GM03348 (cell line): ENCODE results near the gene RASSF5.

ENCODE experiments used
- DNase-seq: peaks from one replicate; pipeline ENCODE4 v3.0.0; 2012; ENCODE audit warnings: low spot score

The RASSF5 gene

DNA sequence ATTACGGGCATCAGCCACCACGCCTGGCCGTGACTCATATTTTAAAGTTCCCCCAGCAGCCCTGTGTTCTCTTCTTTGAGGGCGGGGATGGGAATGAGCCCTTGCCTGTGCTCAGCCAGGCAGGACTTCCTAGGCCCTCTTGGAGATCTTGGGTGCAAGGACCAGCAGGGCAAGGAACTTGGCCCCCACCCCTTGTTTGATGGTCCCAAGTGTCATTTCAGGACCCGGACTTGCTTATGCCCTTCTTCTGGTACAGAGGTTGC, 9.3 kb downstream of the RASSF5 start:
- DNase-seq = no peak

DNA sequence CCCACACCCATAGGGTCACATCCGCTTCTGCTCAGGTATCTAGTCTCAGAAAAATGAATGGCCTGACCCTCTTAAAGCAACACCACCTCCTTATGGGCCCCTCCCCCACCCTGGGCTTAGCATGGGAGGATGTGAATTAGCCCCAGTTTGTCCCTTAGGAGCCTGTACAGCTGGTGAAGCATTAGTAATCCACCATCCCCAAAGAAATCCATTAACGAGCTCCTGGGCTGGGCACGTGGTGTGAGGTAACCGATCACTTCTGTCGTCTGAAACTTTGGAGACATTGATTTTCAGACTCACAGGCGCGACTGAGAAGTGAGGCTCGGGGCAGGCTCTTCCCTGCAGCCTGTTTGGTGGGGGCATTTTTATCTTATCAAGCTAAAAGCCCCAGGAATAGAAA, 10.5 kb downstream of the RASSF5 start:
- no peak for DNase-seq

DNA sequence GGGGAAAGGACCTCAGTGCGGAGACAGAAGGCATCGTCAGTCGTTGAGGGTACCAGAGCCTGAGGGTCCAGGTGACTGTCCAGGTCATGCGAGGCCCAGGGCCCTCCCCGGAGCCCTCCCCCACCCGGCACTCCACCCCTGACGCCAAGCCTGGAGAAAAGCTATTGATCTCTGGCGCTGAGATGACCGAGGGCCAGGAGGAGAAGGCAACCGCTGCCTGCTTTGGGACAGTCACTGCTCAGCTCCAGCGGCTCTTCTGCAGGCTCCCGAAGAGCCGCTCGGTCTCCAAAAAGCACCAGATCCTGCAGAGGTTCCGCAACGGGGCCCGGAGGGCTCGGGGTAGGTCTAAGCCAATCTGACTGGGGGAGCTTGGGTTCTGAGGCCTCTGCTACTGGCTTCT, 10.9 kb downstream of the RASSF5 start:
- no peak for DNase-seq

DNA sequence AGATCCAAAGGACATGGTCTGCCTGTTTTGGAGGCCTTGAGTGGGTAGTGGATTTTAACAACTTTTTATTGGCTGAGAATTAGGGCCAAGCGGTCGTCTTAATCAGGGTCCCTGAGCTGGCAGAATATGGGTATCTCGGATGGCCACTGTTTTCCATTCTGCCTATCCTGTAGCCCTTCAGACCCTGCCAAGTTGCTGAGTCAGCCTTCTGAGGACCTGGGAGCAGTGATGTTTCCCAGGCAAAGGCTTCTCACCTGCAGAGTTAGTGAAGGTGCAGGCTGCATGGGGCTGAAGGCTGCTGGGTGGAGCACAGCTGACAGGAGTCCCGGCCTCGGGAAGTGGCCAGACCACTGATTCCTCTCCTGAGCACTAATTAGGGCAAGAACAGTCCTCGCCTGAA, 11.4 kb downstream of the RASSF5 start:
- DNase-seq = no peak

DNA sequence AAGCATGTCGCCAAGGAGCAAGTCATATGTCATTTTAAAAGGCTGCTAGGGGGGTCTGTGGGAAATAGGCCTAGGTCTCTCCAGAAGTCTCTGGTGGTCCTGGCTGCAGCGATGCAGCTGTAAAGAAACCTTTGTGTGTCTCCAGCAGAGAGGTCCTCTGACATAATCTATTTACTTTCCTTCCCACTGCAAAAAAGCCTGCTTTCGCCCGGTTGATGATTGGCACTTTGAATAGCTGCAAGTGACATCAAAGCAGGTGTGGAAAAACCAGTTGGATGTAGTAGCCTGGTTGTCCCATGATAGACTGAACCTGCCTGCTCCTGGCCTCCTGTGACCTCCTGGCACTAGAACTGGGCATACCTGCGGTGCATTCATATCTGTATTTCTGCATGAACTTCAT, 13.8 kb downstream of the RASSF5 start:
- no peak for DNase-seq

DNA sequence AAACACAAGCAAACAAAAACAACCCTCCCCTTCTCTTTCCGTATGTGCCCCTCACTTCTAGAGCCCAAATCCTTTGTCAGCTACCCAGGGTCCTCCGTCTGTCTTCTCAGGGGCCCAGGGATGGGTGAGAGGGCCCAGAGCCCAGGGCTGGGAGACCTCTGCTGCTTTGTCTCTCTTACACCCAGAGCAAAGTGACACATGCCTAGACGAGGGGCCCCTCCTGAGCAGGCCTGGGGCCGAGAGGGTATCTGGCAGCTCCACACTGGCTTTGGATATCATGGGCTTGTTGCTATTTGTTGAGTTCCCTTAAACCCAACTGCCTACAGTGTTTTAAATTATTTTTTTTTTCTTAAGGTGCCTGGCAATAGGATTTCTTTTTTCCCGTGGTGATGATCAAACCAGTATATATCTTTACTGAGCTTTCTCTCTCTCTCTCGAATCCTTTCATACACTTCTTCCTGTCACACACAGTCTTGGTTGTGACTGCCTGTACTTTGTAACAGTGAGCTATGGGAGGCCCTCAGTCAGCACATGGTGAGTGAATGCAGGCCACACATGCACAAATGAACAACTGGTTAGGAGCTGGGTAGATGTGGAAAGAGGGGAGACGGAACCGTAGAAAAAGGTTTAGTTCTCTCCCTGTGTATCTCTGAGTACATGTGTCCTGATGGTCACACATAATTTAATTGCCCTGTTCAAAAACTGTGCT, 14.5 kb downstream of the RASSF5 start:
- no peak for DNase-seq

DNA sequence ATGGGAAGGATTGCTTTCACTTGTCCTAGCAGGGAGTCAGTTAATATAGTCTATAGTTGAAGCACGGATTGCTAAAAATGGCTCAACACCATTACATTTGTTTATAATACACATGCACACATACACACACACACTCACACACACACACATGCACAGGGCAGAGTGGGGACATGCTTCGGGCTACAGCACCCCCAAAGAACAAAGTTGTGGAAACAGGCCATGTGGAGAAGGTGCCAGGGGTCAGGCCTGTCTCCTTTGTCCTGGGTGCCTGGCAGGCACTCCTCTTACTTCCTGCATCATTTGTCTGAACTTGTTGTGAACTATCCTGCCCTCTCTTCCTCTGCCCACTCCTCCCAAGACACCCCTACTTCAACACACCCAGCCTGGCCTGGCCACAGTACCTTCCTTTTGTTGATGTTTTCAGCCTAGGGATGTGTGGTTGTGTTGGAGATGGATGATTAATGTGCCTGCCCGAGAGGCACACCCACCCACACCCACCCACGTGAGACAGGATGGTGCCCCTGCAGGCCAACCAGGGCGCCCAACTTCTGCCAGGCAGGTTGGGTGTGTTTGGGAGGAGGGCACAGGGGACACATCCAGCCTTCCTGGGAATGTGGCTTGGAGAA, 17.5 kb downstream of the RASSF5 start:
- DNase-seq = no peak

DNA sequence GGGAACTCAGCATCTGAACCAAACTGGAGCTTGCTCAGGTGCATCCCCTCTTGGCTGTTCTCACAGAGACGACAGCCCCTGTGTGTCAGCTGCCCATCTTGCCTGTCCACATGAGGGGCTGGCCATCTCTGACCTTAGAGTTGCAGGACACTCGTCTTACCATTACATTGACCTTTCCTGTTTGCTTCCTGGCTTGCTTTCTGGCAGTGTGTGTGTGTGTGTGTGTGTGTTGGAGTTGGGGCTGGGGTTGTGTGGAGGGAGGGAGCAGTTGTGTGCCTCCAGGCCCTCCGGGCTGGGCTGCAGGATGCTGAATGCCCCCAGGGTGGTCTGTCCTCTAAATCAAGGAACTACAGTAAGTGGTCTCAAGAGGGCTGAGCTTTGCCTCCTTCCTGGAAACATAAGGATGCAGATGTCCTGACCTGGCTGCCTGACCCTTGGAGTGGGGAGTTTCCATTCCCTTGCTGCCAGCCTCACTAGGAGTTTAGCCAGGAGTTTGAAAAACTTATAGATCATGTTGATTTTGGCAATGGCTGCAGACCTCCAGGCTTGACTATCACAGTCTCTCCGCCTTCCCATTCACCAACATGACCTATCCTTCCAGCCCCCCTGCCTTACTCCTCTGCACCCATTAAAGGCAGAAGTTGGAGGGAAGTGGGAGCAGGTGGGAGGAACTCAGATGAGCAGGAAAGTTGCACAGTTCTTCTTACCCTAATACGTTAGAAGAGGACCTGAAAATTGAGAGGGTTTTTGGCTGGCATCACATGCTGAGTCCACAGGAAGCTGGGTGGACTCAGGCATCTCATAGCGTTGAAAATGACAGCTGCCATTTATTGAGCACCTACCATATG, 19.0 kb downstream of the RASSF5 start:
- DNase-seq = no peak

DNA sequence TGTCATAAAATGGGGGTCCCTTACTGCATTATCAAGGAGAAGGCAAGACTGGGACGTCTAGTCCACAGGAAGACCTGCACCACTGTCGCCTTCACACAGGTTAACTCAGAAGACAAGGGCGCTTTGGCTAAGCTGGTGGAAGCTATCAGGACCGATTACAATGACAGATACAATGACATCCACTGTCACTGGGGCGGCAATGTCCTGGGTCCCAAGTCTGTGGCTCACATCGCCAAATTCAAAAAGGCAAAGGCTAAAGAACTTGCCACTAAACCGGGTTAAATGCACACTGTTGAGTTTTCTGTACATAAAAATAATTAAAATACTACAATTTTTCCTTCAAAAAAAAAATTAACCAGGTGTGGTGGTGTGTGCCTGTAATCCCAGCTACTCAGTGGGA, 22.1 kb downstream of the RASSF5 start:
- DNase-seq = no peak

DNA sequence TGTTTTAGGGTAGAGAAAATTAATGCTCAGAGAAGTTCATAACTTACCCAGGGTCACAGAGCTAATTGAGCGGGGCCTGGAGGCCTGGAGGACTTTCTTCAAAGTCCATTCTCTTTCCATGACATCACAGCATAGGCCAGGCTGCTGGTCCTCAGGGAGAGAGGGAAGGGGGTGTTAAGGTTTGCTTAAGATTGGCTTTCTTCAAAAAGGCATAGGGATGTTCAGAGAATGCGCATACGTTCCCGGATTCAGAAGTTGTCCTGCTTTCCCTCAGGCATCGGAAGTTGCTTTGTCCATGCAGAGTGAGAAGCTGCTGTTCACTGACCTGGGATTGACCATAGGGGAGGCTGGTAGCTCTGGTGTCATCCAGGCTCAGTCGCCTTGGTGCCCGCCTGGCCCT, 25.0 kb downstream of the RASSF5 start:
- DNase-seq = no peak

DNA sequence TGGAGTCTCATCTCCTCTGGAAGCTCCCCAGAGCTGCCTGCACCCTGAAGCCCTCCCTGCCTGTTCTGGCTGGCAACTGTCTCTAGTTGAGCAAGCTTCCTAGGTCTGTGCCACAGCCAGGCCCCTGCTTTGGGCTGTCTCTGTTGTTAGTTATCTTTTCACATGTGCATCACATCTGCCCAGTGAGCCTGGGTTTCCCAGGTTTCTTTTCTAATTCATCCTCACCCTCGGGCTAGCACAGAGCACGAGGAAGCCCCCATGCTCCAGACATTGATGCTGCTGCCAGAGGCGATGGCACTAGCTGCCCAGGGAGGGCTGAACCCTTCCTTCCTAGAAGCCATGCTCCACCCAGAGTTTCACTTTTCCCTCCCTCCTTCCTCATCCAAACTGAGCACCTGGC, 27.2 kb downstream of the RASSF5 start:
- DNase-seq = no peak

DNA sequence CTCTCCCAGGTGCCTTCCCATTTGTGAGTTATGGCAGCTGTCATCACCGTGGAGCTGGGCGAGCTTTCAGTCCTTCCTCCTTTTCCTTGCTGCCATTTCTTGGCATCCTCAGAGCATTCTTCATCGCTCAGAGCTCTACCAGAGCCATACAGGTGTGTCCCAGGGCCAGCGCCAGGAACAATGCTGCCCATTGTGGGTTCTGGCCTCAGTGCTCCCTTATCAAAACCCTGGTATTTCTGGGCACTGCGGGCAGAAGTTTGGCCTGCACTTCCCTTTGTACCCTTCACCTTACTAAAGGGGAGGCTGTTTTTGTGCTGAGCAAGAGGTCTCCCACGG, 28.5 kb downstream of the RASSF5 start:
- DNase-seq = no peak

DNA sequence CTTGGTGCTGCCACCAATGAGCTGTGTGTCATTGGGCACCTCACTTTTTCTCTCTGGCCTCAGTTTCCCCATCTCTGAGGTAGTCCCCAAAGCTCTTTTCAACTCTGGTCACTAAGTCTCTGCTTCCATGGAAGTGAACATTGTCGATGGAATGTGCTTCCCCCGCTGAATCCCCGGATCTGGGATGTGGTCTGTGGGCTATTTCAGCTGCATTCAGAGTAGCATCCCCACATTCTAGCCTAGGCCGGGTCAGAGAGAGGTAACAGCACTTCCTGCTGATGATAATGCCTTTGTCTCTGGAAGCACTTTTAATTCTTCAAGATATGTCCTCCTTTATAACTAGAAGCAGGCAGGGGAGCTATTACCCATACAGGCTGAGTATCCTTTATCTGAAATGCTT, 29.8 kb downstream of the RASSF5 start:
- DNase-seq = no peak

DNA sequence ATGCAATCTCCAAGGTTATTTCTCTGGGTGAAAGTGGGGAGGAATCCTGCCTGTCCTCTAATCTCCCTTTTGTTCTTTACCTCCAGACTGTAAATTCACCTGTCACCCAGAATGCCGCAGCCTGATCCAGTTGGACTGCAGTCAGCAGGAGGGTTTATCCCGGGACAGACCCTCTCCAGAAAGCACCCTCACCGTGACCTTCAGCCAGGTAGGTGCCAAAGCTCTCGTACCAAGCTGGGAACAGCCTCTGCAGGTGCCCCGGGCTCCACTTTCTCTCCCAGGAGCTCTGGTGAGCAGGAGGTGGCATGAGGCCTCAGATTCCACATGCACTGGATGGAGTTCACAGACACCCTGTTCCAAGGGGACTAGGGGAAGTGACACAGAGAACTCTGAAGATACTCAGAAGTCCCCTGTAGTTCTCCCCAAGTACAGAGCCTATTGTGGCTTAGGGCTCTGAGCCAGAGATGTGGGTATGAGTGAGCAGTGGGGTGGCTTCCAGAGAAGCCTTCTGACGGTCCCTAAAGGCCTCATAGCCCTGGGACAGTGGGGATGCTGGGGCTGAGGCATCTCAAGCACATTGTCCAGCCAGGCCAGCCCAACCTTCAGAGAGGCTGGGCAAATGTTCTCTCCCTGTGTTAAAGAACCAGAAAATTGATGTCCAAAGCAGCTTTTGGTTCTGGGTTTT, 30.9 kb downstream of the RASSF5 start:
- DNase-seq = no peak

DNA sequence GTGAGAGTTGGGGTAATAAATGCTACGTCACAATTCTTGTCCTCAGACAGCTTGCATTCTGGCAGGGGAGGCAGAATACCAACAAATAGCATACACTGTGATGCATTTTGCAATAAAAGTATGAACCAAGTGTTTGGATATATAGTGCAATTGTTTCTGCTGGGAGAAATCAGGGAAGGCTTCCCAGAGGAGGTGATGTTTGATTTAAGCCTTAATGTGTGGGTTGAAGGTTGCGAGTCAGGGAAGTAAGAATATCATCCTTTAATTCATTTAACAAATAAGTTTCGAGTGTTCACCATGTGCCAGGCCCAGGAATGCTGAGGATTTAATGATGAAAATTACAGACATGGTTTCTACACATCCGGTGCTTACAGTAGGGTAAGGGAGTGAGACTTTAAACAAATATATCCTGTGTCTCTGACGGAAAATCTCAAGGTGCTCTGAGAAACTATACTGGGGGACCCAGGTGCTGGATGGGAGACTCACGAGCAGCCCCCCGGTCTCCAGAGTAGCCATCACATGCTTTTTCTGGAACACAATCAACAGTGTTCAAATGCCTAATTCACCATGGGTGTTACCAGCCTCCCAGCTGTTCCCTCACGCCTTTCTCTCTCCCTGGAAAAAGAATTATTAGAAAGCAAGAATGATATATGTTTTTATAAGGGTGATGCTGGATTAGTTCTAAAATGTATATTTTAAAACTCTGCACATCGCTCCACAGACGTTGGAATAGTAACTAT, 31.7 kb downstream of the RASSF5 start:
- no peak for DNase-seq

DNA sequence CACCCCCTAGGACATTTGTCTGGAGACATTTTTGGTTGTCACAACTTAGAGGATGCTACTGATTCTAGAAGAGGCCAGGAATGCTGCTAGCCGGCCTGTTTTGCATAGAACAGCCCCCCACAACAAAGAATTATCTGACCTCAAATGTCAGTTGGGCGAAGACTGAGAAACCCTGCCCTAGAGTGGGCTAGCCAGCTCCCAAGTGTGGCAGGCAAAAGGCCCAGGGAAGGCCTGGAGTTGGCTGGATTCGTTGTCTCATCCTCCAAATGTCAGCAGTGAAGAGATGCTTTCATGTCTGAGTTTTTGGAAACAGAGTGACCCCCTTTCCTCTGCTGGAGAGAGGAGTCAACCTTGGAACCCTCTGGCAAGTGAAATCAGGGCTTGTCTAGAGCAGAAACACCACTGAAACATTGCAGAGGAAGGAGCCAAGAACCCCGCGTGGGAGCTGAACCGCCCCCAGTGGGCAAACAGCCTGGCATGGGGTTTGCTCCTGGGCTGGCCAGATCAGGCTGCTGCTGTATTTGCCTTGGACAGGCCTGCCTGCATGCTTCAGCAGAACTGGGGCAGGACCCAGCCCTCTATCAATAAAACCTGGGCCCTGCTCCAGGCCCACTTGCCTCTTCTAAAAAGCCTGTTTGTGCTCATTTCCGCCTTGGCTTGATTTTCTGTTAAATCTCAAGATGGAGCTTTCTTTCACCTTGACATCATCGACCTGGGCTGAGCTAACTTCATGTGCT, 32.9 kb downstream of the RASSF5 start:
- DNase-seq = peak; percentile 14

DNA sequence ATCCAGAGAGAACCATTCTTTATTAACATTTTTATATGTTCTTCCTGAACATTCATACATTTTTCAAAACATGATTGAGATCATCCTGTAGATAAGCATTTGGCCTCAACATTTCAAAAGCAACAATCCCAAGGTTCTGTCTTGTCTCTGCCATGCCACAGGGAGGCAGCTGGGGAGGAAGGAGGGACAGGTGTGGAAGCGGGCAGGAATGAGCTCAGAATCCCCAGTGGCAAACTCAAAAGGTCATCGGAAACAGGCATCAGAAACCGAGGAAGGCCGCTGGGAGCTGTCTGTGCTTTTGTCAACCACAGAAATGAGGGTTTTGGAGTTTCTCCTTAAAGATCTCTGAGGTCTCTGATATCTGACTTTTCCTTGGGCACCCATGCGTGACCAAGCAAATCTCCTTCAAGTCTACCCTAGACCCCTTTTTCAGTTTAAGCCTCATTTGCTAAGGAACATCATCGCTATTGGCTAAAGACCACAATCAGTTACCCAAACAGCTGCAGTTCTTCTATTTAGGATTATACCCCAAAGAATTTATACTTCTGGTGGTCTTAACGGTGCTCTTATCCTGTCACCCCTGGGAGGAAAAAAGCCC, 34.0 kb downstream of the RASSF5 start:
- DNase-seq = no peak

DNA sequence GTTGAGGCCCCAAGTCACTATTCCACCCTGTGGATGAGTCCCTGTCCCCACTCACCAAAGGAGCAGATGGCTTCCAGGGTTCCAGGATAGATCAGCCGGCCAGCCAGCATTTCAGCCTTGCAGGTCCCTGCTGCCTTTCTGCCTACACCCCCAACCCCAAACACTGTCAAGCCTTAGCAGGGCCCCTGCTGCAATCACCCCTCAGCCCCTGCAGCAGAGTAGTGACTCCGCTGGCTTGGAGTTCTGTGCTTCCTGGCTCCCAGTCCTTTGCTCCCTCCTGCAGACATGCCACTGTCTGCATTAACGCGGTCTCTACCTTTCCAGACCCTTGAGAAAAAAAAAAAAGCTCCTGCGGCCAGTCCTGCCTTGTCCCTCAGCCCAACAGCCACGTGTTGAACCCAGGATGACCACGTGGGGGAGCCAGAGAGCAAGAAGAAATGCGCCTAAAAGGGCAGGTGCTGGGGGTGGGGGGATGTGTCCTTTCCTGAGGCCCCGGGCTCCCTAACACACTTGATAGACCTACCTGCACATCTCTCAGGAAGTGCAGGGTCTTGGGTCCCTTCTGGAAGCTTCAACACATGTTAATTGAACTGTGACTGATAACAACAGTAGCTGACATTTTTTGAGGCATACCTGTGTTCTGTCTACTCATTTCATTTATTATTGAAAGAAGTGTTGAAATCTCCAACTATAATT, 37.4 kb downstream of the RASSF5 start:
- peak; percentile 83 for DNase-seq

DNA sequence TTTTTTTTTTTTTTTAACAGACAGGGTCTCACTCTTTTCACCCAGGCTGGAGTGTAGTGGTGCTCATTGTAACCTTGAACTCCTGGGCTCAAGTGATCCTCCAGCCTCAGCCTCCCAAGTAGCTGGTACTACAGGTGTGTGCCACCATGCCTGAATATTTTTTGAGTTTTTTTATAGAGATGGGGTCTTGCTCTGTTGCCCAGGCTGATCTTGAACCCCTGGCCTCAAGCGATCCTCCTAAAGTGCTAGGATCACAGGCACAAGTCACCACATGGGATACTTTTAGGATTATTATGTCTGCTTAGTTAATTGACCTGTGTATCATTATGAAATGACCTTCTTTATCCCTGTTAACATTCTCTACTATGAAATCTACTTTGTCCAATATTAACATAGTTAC, 38.0 kb downstream of the RASSF5 start:
- DNase-seq = no peak

DNA sequence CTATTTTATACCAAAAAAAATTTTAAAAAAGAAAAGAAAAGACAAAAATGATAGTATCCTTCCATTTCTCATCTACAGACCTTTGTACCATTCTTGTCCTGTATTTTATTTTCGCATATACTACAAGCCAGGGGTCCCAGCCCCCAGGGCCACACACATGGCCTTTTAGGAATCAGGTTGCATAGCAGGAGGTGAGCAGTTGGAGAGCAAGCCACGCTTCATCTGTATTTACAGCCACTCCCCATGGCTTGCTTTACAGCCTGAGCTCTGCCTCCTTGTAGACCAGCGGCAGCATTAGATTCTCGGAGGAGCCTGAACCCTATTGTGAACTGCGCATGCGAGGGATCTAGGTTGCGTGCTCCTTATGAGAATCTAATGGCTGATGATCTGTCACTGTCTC, 39.8 kb downstream of the RASSF5 start:
- DNase-seq = no peak

DNA sequence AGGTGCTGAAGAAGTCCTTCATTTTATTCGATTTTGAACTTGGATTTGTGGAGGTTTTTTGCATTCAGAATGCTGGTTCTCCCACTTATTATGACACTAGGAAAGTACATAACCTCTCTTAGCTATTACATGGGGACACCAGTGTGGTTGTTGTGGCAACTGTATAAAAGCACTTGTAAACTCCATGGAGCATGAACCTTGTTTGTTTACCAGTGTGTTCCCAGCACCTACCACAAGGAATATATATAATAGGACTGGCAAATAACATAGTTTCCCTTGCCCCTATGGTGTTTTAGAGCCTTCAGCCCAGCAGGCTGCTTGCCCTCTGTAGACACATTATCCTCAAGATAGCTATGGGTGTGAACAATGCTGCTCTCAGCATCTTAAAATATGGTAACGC, 43.1 kb downstream of the RASSF5 start:
- DNase-seq = no peak
